Measurements from ENCODE around the gene MTCP1. TPM values are rescaled to one million over a fixed set of nuclear protein-coding genes. Genes with fewer than 3 reads are reported as not detected.

The MTCP1 gene
- total and polyA plus RNA-seq, 10 of the 15 experiments (the other 5 are each of a cell fraction or from before 2014, with no cell fraction given) = 16.6 to 74.0 (median 30.9) TPM

DNA sequence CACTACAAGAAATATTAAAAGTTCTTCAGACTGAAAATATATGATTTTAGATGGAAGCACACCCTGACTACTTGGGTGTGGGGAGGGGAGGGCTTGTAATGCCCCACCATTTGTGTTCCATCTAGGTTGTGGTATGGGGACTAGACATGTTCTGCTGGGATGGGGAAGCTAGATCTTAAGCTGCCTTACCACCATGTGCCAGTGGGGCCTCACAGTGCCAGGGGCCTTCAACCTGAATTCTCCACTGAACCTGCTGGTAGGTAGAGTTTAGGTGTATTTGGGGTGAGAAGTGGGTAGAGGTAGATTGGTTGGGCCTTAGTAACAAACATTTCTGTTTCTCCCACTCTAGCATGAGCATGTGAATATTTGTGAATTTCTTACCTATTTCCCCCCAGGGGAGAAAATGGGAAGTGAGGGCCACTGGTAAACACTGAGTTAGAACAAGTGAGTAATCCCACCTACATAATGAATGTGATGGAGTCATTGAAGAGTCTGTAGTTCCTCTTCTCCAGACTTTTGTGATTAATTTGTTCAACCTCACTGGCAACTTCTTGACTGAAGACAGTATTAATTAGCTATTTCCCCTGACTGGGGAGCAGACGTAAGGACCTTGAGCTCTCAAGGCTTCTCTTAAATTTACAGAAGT, 44.4 kb upstream of the MTCP1 start (continued):
- TF ChIP-seq NFXL1 (IDR thresholded peaks at IDR 0.05; ENCODE audit: borderline replicate concordance) (no peak), SRF (IDR thresholded peaks at IDR 0.05; ENCODE audit: low read depth in 2 of 2, low read length in 2 of 2) (no peak), DPF2 (IDR thresholded peaks at IDR 0.05) (no peak), KDM1A (IDR thresholded peaks at IDR 0.05; ENCODE audit: borderline replicate concordance) (no peak), PAX5 (IDR thresholded peaks at IDR 0.05; ENCODE audit: borderline replicate concordance, low read depth, low read length) (no peak)

DNA sequence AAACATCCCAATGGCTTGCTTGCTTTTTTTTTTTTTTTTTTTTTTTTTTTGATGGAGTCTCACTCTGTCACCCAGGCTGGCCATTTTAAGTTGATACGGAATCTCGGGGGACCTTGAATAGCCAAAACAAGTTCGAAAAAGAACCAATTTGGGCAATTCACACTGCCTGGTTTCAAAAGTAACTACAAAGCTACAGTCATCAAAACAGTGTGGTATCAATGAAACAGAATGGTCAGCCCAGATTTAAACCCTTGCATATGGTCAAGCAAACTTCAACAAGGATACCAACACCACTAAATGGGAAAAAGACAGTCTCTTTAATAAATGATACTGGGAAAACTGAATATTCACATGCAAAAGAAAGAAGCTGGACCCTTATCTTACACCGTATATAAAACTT, 42.2 kb upstream of the MTCP1 start:
- H3K4me1 ChIP-seq (ENCODE audit: control insufficient read depth, insufficient read depth, low read length) = no peaks in the 10 kb centered on the region
- 64% methylated on average over 2 of the region's 4 CpGs for WGBS (ENCODE audit: insufficient coverage, insufficient replicate concordance, low lambda C conversion rate, missing lambda C conversion rate)
- POLR2A ChIA-PET = no interaction called here
- no peak overlapping the region for H2AFZ ChIP-seq (ENCODE audit: control insufficient read depth, low read depth, low read length)
- H3K27ac ChIP-seq (ENCODE audit: control insufficient read depth, insufficient read depth) = no peak overlapping the region
- DNase-seq (ENCODE audit: low read depth, low spot score) (no peak), ATAC-seq (no peak), FAIRE-seq (no peak)
- SMC1A ChIA-PET (ENCODE audit: uncharacterized antibody, unreplicated experiment) = no interaction called here
- H3K9ac ChIP-seq (ENCODE audit: control insufficient read depth, insufficient read depth, low read length) = no peak overlapping the region
- in situ Hi-C loops (cut with MboI) (no loop called here), intact Hi-C loops (cut with micrococcal nuclease; ENCODE audit: unreplicated experiment) (no loop called here)
- peaks cover 0 to 2% of the 10 kb centered on the region in 2 experiments; a peak in 1 of 4 replicates for H3K36me3 ChIP-seq (ENCODE audit: control insufficient read depth in 2 of 2, insufficient read depth in 2 of 2, low read length in 1 of 2)
- no peaks in the 10 kb centered on the region for H3K27me3 ChIP-seq (replicated peaks in 1 of 2; ENCODE audit: control insufficient read depth in 2 of 2, insufficient read depth in 2 of 2, low read length in 1 of 2)
- no peaks in the 10 kb centered on the region for H4K20me1 ChIP-seq (ENCODE audit: control insufficient read depth, insufficient read depth)
- TF ChIP-seq CREM (IDR thresholded peaks at IDR 0.05; ENCODE audit: low read depth) = no peak
- H3K79me2 ChIP-seq (ENCODE audit: control insufficient read depth, insufficient read depth, low read length) = no peaks in the 10 kb centered on the region
- RAD21 ChIA-PET (ENCODE audit: unreplicated experiment) = no interaction called here
- CTCF ChIA-PET = interaction anchor here (0.6 kb wide), 1 partner anchor 11 kb away, joined by 3 read pairs; no protein-coding TSS in a partner anchor
- no TSS peak for BruUV-seq (replicated peaks)
- no peaks in the 10 kb centered on the region for H3K9me3 ChIP-seq (replicated peaks; ENCODE audit: control insufficient read depth, insufficient read depth, low read length)
- H3K4me2 ChIP-seq (ENCODE audit: control insufficient read depth, insufficient read depth) = no peak overlapping the region
- H3K4me3 ChIP-seq = no peak overlapping the region

DNA sequence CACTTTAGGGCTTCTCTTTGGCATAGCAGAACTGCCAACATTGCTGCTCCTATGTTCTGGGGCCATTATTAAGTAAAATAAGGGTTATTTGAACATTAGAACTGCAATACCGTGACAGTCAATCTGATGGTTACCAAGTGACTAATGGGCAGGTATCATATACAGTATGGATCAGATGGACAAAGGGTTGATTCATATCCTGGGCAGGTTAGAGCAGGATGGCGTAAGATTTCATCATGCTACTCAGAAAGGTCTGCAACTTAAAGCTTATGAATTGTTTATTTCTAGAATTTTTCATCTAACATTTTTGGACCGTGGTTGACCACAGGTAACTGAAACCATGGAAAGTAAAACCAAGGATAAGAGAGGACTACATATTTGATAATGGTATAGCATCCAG, 41.2 kb upstream of the MTCP1 start:
- no peak for FAIRE-seq
- TF ChIP-seq, protein P1, sequence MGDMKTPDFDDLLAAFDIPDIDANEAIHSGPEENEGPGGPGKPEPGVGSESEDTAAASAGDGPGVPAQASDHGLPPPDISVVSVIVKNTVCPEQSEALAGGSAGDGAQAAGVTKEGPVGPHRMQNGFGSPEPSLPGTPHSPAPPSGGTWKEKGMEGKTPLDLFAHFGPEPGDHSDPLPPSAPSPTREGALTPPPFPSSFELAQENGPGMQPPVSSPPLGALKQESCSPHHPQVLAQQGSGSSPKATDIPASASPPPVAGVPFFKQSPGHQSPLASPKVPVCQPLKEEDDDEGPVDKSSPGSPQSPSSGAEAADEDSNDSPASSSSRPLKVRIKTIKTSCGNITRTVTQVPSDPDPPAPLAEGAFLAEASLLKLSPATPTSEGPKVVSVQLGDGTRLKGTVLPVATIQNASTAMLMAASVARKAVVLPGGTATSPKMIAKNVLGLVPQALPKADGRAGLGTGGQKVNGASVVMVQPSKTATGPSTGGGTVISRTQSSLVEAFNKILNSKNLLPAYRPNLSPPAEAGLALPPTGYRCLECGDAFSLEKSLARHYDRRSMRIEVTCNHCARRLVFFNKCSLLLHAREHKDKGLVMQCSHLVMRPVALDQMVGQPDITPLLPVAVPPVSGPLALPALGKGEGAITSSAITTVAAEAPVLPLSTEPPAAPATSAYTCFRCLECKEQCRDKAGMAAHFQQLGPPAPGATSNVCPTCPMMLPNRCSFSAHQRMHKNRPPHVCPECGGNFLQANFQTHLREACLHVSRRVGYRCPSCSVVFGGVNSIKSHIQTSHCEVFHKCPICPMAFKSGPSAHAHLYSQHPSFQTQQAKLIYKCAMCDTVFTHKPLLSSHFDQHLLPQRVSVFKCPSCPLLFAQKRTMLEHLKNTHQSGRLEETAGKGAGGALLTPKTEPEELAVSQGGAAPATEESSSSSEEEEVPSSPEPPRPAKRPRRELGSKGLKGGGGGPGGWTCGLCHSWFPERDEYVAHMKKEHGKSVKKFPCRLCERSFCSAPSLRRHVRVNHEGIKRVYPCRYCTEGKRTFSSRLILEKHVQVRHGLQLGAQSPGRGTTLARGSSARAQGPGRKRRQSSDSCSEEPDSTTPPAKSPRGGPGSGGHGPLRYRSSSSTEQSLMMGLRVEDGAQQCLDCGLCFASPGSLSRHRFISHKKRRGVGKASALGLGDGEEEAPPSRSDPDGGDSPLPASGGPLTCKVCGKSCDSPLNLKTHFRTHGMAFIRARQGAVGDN (IDR thresholded peaks at IDR 0.05) = no peak
- TF ChIP-seq SUPT20H (IDR thresholded peaks at IDR 0.05; ENCODE audit: borderline replicate concordance, control insufficient read depth, low read depth, low read length) (no peak), SMC3 (IDR thresholded peaks at IDR 0.05; ENCODE audit: borderline replicate concordance, low read length) (no peak), HDAC6 (IDR thresholded peaks at IDR 0.05; ENCODE audit: unreplicated experiment) (no peak), SRF (IDR thresholded peaks at IDR 0.05; ENCODE audit: low read depth in 2 of 2, low read length in 2 of 2) (no peak), SMAD5 (IDR thresholded peaks at IDR 0.05; ENCODE audit: low read depth) (no peak), CBFB (IDR thresholded peaks at IDR 0.05; ENCODE audit: low read depth) (no peak)
- WGBS (ENCODE audit: insufficient coverage, insufficient replicate concordance, low lambda C conversion rate, missing lambda C conversion rate) = 64% methylated on average over 3 of the region's 3 CpGs

More for the DNA sequence above, 41.2 kb upstream of the MTCP1 start:
- no TSS peak for BruUV-seq (replicated peaks)
- intact Hi-C loops (cut with micrococcal nuclease; ENCODE audit: unreplicated experiment) = no loop called here
- Histone ChIP-seq H3K9ac (ENCODE audit: control insufficient read depth, insufficient read depth, low read length) (no peak overlapping the region), H3K9me3 (replicated peaks; ENCODE audit: control insufficient read depth, insufficient read depth, low read length) (no peaks in the 10 kb centered on the region), H3K79me2 (ENCODE audit: control insufficient read depth, insufficient read depth, low read length) (no peaks in the 10 kb centered on the region), H2AFZ (ENCODE audit: control insufficient read depth, low read depth, low read length) (no peak overlapping the region), H3K4me1 (ENCODE audit: control insufficient read depth, insufficient read depth, low read length) (no peaks in the 10 kb centered on the region), H3K27ac (ENCODE audit: control insufficient read depth, insufficient read depth) (no peak overlapping the region), H3K4me3 (no peak overlapping the region), H3K36me3 (ENCODE audit: control insufficient read depth in 2 of 2, insufficient read depth in 2 of 2, low read length in 1 of 2) (peaks cover 0 to 2% of the 10 kb centered on the region in 2 experiments; a peak in 1 of 4 replicates), H3K4me2 (ENCODE audit: control insufficient read depth, insufficient read depth) (no peak overlapping the region), H3K27me3 (replicated peaks in 1 of 2; ENCODE audit: control insufficient read depth in 2 of 2, insufficient read depth in 2 of 2, low read length in 1 of 2) (no peaks in the 10 kb centered on the region), H4K20me1 (ENCODE audit: control insufficient read depth, insufficient read depth) (no peaks in the 10 kb centered on the region)
- ChIA-PET POLR2A (no interaction called here), SMC1A (ENCODE audit: uncharacterized antibody, unreplicated experiment) (no interaction called here), RAD21 (ENCODE audit: unreplicated experiment) (no interaction called here), CTCF (no interaction called here)
- no peak for ATAC-seq
- no peak for DNase-seq (ENCODE audit: low read depth, low spot score)
- in situ Hi-C loops (cut with MboI) = no loop called here

Measured in GM12878 (cell line).